Frontal cortex (tissue), 4 donors: Measurements from ENCODE around the gene FAHD1. TPM values are rescaled to one million over a fixed set of nuclear protein-coding genes. Genes with fewer than 3 reads are reported as not detected.
"Not testable (repeated sequence)": the region's sequence is repeated elsewhere in the genome, so short reads cannot be mapped to it uniquely, and the experiment has no call there.

Source experiments
- DNase-seq, 2 donors: peaks; one replicate each; pipeline ENCODE4 v3.0.0; 2012; ENCODE audit warnings: low spot score in 2 of 2
- FAIRE-seq: peaks from 2 replicates; lab custom pipeline; 2012; peaks lifted over from hg19 to GRCh38; lab: Jason Lieb, UNC
- total RNA-seq: library from RNA; depleted of rRNA; stranded (reverse); fragments of >200 nt; gene quantifications from one replicate; pipeline ENCODE4 v1.2.3, GENCODE V29; 2014
- donor health status: control.
- donor health status: control.
- donor health status: control.

FAHD1 gene
- total RNA-seq, 1 donor from 2014 or later: 64.0 TPM

GRCh38 chr16:1876066-1876465 lies 49.1 kb downstream of the FAHD1 start:
- FAIRE-seq, DNase-seq: not testable (repeated sequence)

DNA sequence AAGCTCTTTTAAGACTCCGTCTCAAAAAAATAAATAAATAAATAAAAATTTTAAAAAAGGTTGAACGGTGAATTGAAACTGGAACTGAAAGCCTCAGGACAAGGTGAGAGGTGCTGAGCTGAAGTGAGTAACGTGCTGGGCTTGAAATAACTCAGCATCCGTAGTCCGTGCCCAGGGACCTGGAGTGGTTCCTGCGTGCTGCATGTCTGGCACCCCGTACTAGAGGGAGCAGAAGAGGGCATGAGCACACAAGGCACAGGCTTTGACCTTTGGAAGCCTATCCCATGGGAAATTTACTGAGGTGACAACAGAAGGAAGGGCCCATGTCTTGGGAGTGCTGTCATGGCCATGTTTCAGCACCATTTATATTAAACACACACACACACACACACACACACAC lies 49.5 kb downstream of the FAHD1 start:
- no peak for DNase-seq
- FAIRE-seq: no peak

DNA sequence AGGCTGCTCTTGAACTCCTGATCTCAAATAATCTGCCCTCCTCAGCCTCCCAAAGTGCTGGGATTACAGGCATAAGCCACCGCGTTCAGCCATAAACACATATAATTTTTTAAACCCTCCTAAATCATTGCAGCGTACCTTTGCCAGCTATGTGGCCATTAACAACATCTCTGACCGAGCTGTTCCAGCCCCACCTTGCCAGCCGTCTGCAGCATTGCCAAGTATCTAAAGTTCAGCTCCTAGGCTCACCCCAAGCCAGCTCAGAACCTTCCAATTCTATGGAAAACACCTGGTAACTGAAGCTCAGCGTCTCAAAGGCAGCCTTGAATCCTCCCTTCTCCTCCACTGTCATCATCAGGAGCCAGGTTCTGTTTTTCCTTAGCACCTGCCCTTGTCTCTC lies 50.1 kb downstream of the FAHD1 start:
- FAIRE-seq (no peak), DNase-seq (no peak)

DNA sequence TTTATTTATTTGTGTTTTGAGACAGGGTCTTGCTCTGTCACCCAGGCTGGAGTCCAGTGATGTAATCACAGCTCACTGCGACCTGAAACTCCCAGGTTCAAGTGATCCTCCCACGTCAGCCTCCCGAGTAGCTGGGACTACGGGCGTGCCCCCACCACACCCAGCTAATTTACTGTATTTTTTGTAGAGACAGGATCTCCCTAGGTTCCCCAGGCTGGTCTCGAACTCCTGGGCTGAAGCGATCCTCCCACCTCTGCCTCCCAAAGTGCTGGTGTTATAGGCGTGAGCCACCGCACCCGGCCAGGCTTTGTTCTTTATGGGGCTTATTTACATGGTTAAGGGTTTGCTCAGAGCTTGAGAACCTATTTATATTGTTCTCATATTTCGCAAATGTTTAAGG lies 50.8 kb downstream of the FAHD1 start:
- no peak for FAIRE-seq
- no peak for DNase-seq

- DNase-seq (no peak), FAIRE-seq (no peak)
Observed at GRCh38 chr16:1878256-1878655, 51.2 kb downstream of the FAHD1 start.

Other genes with a start within 250 kb of the FAHD1 start
- 41.2 TPM for gene IFT140, start 215.1 kb upstream of the FAHD1 start, total RNA-seq
- gene CRAMP1, start 214.8 kb upstream of the FAHD1 start, total RNA-seq: 8.2 TPM
- gene JPT2, start 148.9 kb upstream of the FAHD1 start, total RNA-seq: 28.5 TPM
- gene MAPK8IP3, start 121.0 kb upstream of the FAHD1 start, total RNA-seq: 66.0 TPM
- gene NME3, start 55.7 kb upstream of the FAHD1 start, total RNA-seq: 35.1 TPM
- 7.7 TPM for gene EME2, start 54.4 kb upstream of the FAHD1 start, total RNA-seq
- 31.4 TPM for gene MRPS34, start 54.1 kb upstream of the FAHD1 start, total RNA-seq
- 57.9 TPM for gene SPSB3, start 44.6 kb upstream of the FAHD1 start, total RNA-seq
- gene NUBP2, start 44.2 kb upstream of the FAHD1 start, total RNA-seq: 37.9 TPM
- gene IGFALS, start 33.5 kb upstream of the FAHD1 start, total RNA-seq: under 0.01 TPM
- gene HAGH, start 381 bp upstream of the FAHD1 start, total RNA-seq: 51.8 TPM
- 0.41 TPM for gene MEIOB, start 45.0 kb downstream of the FAHD1 start, total RNA-seq
- not detected for gene HS3ST6, start 91.2 kb downstream of the FAHD1 start, total RNA-seq
- 4.1 TPM for gene MSRB1, start 116.0 kb downstream of the FAHD1 start, total RNA-seq
- not detected for gene RPL3L, start 127.5 kb downstream of the FAHD1 start, total RNA-seq
- 76.6 TPM for gene NDUFB10, start 132.3 kb downstream of the FAHD1 start, total RNA-seq
- 1,930 TPM for gene RPS2, start 137.6 kb downstream of the FAHD1 start, total RNA-seq
- gene RNF151, start 139.7 kb downstream of the FAHD1 start, total RNA-seq: not detected
- 11.0 TPM for gene TBL3, start 144.8 kb downstream of the FAHD1 start, total RNA-seq
- gene NOXO1, start 154.3 kb downstream of the FAHD1 start, total RNA-seq: 1.2 TPM
- gene GFER, start 157.0 kb downstream of the FAHD1 start, total RNA-seq: 12.6 TPM
- gene SYNGR3, start 162.8 kb downstream of the FAHD1 start, total RNA-seq: 71.3 TPM
- gene ZNF598, start 182.6 kb downstream of the FAHD1 start, total RNA-seq: 5.7 TPM
- not detected for gene NPW, start 192.6 kb downstream of the FAHD1 start, total RNA-seq
- 13.5 TPM for gene NHERF2, start 199.7 kb downstream of the FAHD1 start, total RNA-seq
- 33.4 TPM for gene NTHL1, start 220.6 kb downstream of the FAHD1 start, total RNA-seq
- 39.5 TPM for gene TSC2, start 220.8 kb downstream of the FAHD1 start, total RNA-seq